ENCODE results near the gene HRH1.
A peak's percentile ranks its signal among the peaks of the same experiment; 100 is the strongest.

HRH1 gene, protein sequence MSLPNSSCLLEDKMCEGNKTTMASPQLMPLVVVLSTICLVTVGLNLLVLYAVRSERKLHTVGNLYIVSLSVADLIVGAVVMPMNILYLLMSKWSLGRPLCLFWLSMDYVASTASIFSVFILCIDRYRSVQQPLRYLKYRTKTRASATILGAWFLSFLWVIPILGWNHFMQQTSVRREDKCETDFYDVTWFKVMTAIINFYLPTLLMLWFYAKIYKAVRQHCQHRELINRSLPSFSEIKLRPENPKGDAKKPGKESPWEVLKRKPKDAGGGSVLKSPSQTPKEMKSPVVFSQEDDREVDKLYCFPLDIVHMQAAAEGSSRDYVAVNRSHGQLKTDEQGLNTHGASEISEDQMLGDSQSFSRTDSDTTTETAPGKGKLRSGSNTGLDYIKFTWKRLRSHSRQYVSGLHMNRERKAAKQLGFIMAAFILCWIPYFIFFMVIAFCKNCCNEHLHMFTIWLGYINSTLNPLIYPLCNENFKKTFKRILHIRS

GRCh38 chr3:11154036-11154952 lies at the start of gene HRH1:
TSS of gene HRH1 (plus strand) at chr3:11154493. CDS start at chr3:11259038, 104,545 bp downstream.
- Histone ChIP-seq H3K27ac (ENCODE audit: extremely low read depth, low read depth, low read length) (no peak within 1 kb of the TSS), H3K36me3 (ENCODE audit: control insufficient read depth in 2 of 2, insufficient read depth in 1 of 2, low read length in 2 of 2) (no peaks in the 10 kb centered on the region), H3K4me3 (ENCODE audit: low read depth, low read length) (peak within 1 kb of the TSS; percentile 48), H3K9me3 (ENCODE audit: control insufficient read depth, insufficient read depth, low read depth, low read length) (no peaks in the 10 kb centered on the region), H3K4me1 (ENCODE audit: control insufficient read depth, insufficient read depth, low read length) (peaks cover 5% of the 10 kb centered on the region)
- ChIA-PET POLR2A (interaction anchor here (0.6 to 1.0 kb wide), 2 partner anchors 17 to 338 kb away, joined by 3 read pairs; partner anchors contain the start of gene SLC6A11), CTCF (interaction anchor here (0.6 to 4.5 kb wide), 14 partner anchors 9 to 208 kb away, joined by 3 to 32 read pairs (median 6); no protein-coding TSS in a partner anchor)
- no peak for TF ChIP-seq ZNF76 (tag by site-specific recombination; IDR thresholded peaks at IDR 0.05; ENCODE audit: borderline replicate concordance, low read depth)
- TF ChIP-seq GLIS1 (tag by site-specific recombination; IDR thresholded peaks at IDR 0.05), result peak; percentile 15; the same call in 1 of the 2 replicates
- no peak for TF ChIP-seq ZNF302 (tag by site-specific recombination; IDR thresholded peaks at IDR 0.05; ENCODE audit: low read depth)
- TF ChIP-seq ZNF335 (tag by site-specific recombination; conservative IDR thresholded peaks at IDR 0.05), result peak; percentile 66; the same call in 1 of the 2 replicates
- no peak for TF ChIP-seq ZNF610 (tag by site-specific recombination; IDR thresholded peaks at IDR 0.05; ENCODE audit: borderline replicate concordance)
- no peak for TF ChIP-seq ZNF776 (tag by site-specific recombination; IDR thresholded peaks at IDR 0.05; ENCODE audit: borderline replicate concordance)
- TF ChIP-seq ZNF555 (tag by site-specific recombination; conservative IDR thresholded peaks at IDR 0.05), result no peak
- no peak for TF ChIP-seq ZNF48 (tag by site-specific recombination; IDR thresholded peaks at IDR 0.05)
- TF ChIP-seq ZNF324 (tag by site-specific recombination; IDR thresholded peaks at IDR 0.05), result no peak
- TF ChIP-seq, protein P1, sequence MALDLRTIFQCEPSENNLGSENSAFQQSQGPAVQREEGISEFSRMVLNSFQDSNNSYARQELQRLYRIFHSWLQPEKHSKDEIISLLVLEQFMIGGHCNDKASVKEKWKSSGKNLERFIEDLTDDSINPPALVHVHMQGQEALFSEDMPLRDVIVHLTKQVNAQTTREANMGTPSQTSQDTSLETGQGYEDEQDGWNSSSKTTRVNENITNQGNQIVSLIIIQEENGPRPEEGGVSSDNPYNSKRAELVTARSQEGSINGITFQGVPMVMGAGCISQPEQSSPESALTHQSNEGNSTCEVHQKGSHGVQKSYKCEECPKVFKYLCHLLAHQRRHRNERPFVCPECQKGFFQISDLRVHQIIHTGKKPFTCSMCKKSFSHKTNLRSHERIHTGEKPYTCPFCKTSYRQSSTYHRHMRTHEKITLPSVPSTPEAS (tag by site-specific recombination; IDR thresholded peaks at IDR 0.05), result no peak
- no peak for TF ChIP-seq TRIM28 (IDR thresholded peaks at IDR 0.05; ENCODE audit: borderline replicate concordance, low read length)
- TF ChIP-seq ZNF791 (tag by site-specific recombination; IDR thresholded peaks at IDR 0.05), result no peak
- TF ChIP-seq ZNF140 (tag by site-specific recombination; IDR thresholded peaks at IDR 0.05), result no peak
- TF ChIP-seq ZBTB8A (tag by site-specific recombination; IDR thresholded peaks at IDR 0.05), result peak; percentile 13; the same call in 1 of the 2 replicates
- TF ChIP-seq ZNF169 (tag by site-specific recombination; IDR thresholded peaks at IDR 0.05), result no peak
- TF ChIP-seq ZNF777 (tag by site-specific recombination; IDR thresholded peaks at IDR 0.05; ENCODE audit: borderline replicate concordance), result 0 out of 2 replicates have a peak, but pooled peaks have one; percentile 59
- no peak for TF ChIP-seq ZNF416 (tag by site-specific recombination; IDR thresholded peaks at IDR 0.05)
- TF ChIP-seq ZEB2 (tag by site-specific recombination; IDR thresholded peaks at IDR 0.05), result 0 out of 2 replicates have a peak, but pooled peaks have one; percentile 42
- TF ChIP-seq BCL11A (tag by site-specific recombination; IDR thresholded peaks at IDR 0.05; ENCODE audit: low read depth), result no peak
- no peak for TF ChIP-seq ZNF561 (tag by site-specific recombination; IDR thresholded peaks at IDR 0.05; ENCODE audit: borderline replicate concordance)
- TF ChIP-seq, protein P2, sequence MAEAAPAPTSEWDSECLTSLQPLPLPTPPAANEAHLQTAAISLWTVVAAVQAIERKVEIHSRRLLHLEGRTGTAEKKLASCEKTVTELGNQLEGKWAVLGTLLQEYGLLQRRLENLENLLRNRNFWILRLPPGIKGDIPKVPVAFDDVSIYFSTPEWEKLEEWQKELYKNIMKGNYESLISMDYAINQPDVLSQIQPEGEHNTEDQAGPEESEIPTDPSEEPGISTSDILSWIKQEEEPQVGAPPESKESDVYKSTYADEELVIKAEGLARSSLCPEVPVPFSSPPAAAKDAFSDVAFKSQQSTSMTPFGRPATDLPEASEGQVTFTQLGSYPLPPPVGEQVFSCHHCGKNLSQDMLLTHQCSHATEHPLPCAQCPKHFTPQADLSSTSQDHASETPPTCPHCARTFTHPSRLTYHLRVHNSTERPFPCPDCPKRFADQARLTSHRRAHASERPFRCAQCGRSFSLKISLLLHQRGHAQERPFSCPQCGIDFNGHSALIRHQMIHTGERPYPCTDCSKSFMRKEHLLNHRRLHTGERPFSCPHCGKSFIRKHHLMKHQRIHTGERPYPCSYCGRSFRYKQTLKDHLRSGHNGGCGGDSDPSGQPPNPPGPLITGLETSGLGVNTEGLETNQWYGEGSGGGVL (tag by site-specific recombination; IDR thresholded peaks at IDR 0.05), result peak; percentile 60
- TF ChIP-seq ZBTB21 (tag by site-specific recombination; IDR thresholded peaks at IDR 0.05), result no peak
- TF ChIP-seq ZBTB20 (tag by site-specific recombination; IDR thresholded peaks at IDR 0.05), result peak; percentile 78
- TF ChIP-seq, protein P3, sequence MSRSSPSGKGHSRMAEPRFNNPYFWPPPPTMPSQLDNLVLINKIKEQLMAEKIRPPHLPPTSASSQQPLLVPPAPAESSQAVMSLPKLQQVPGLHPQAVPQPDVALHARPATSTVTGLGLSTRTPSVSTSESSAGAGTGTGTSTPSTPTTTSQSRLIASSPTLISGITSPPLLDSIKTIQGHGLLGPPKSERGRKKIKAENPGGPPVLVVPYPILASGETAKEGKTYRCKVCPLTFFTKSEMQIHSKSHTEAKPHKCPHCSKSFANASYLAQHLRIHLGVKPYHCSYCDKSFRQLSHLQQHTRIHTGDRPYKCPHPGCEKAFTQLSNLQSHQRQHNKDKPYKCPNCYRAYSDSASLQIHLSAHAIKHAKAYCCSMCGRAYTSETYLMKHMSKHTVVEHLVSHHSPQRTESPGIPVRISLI (tag by site-specific recombination; IDR thresholded peaks at IDR 0.05), result no peak
- TF ChIP-seq ZNF785 (tag by site-specific recombination; IDR thresholded peaks at IDR 0.05), result no peak
- TF ChIP-seq YY2 (tag by site-specific recombination; IDR thresholded peaks at IDR 0.05), result no peak
- TF ChIP-seq, protein P4, sequence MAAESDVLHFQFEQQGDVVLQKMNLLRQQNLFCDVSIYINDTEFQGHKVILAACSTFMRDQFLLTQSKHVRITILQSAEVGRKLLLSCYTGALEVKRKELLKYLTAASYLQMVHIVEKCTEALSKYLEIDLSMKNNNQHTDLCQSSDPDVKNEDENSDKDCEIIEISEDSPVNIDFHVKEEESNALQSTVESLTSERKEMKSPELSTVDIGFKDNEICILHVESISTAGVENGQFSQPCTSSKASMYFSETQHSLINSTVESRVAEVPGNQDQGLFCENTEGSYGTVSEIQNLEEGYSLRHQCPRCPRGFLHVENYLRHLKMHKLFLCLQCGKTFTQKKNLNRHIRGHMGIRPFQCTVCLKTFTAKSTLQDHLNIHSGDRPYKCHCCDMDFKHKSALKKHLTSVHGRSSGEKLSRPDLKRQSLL (tag by site-specific recombination; IDR thresholded peaks at IDR 0.05), result no peak
- TF ChIP-seq MYNN (tag by site-specific recombination; IDR thresholded peaks at IDR 0.05; ENCODE audit: borderline replicate concordance), result no peak
- TF ChIP-seq ZFHX2 (tag by site-specific recombination; conservative IDR thresholded peaks at IDR 0.05), result peak; percentile 92
- TF ChIP-seq FEZF1 (tag by site-specific recombination; IDR thresholded peaks at IDR 0.05), result no peak
- TF ChIP-seq GLIS2 (tag by site-specific recombination; IDR thresholded peaks at IDR 0.05), result peak; percentile 38; the same call in 1 of the 2 replicates
- no peak for TF ChIP-seq ZSCAN23 (tag by site-specific recombination; IDR thresholded peaks at IDR 0.05)

Measured in HEK293 (cell line).